HG02759 (cell line): ENCODE measurements around the gene EPB42.
"Not testable (repeated sequence)": the region's sequence is repeated elsewhere in the genome, so short reads cannot be mapped to it uniquely, and the experiment has no call there.

Source experiments
- ATAC-seq: cut with Tn5 transposase; IDR thresholded peaks from one replicate; pipeline ENCODE4 v1.9.1; 2021; ENCODE audit warnings: mild to moderate bottlenecking, moderate library complexity; ENCODE audit not compliant: unreplicated experiment

Gene EPB42

DNA sequence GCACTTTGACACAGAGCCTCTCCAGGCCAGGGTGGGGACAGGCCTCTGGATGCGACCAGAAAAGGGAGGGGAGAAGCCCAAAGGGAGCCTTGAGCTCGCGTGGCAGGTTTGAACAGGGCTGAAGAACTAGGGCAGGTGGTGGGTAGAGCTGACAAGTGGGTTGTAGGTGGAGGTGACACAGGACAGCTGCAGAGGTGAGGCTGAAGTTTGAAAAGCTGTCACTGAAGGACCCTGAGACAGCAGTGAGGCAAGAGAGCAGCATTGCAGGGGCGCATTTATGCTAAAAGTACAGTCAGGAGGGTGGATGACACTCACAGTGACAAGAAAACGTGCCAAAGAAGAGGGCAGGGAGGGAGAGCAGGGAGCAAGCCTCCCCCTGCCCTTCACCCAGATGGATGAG lies 21.8 kb upstream of the EPB42 start:
- no peak for ATAC-seq

DNA sequence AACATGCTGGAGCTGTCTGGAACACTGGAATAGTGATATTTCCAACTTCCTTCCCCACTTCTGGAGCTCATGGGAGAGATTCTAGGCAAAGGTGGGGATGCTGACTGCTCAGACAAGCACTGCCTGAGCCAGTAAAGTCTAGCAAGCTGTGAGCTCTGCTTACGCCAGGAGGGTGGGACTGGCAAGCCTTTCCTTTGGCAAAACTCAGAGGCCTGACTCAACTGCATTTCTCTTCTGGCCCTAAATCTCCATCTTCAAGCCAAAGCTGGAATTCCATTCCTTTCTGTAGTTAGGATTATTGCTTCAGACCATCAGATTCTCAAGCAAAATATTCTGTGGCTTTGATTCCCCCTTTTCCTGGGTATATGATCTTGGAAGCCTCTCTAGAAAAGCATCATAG lies 20.3 kb upstream of the EPB42 start:
- ATAC-seq: no peak

DNA sequence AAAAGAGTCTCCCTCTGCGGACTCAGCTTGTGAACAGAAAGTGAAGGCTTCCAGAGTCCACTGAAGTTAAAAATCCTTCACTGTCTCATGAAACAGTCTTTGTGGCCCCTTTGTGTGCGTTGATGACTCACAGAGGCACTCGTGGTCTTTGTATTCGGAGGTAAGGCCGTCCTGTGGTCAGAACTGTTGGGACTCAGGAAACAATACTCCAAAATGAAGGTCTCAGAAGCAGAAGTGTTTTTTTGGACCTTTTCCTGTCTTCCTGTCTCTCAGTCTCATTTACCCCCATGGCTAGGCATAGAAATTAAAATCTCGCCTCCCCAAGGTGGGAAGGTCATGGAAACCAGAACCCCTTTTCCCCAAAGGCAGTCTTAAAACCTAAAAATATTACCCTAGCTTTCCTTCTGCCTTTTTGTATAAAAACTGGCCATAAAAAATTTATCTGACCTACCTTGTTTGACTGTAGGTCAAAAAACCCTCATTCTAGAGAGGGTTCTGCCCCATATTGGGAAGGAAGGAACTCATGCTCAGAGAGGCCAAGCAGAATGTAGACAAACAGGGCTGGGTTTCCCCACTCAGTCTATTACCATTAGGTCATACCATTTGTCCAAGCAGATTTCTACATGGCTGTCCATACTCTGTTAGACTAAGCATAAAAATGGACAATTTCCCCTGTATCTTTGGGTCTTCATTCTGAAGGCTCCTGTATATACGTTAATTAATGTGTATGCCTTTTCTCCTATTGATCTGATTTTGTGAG lies 19.1 kb upstream of the EPB42 start:
- no peak for ATAC-seq

DNA sequence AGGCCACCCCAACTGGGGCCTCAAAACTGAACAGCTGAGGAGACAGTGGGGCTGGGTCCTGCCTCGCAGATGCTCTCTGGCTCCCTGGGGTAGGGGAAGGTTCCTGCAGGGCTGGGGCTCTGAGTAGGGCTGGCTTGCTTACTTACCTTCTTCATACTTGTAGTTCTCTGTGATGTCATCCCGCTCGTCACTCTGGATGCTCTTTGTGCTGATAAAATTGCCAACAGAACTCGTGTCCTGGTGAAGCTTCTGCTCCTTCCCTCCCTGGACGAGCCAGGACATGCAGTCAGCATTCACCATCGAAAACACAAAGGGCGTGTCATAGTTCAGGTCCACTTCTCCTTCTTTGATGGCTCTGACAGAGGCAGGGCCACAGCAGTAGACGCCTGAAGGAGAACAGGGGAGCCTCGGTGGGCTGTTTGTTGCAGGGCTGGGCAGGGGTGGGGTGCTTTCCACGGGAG lies 17.9 kb upstream of the EPB42 start:
- no peak for ATAC-seq

DNA sequence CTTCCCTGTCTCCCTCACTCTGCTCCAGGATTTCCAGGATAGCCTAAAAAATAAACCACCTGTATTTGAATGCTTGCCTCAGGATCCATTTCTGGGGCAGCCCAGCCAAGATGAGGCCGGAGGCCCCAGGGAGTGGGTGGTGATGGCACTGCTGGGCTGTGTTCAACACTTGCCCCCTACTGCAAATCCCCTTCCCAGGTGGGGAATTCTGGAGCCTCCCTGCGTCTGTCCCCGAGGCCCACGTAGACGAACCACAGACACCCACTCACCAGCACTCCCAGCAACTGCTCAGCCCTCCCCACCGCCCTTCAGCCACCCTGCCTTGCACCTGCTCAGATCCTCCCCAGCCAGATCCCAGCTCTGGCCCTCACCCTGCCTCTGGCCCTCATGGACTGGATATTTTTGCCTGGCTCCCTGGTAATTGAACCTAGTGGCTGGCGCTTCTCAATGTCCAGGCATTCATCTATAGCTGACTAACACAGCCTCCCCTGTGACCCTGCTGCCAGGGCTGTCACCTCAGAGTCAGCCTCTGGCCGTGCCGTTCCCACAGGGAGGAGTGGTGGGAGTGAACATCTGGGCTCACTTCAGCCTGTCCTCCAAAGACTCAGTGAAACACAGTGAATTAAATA lies 17.1 kb upstream of the EPB42 start:
- ATAC-seq: no peak

DNA sequence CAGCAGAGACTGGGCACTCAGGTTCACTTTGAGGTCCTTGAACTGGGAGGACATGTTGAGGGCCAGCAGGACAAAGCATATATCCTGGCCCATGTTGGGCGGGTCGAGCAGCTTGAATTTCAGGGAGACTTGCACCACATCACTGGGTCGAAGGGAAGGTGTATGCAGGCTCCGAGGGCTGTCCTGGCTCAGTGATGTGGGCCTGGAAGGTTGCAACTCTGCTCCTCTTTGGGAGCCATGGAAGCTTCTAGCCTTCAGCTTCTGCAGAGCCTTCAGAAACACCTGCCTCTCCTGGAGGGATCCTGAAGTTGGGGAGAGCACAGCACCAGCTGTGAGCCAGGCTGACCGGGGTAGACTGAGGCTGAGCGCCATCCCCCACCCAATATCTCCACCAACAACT lies 14.7 kb upstream of the EPB42 start:
- no peak for ATAC-seq

DNA sequence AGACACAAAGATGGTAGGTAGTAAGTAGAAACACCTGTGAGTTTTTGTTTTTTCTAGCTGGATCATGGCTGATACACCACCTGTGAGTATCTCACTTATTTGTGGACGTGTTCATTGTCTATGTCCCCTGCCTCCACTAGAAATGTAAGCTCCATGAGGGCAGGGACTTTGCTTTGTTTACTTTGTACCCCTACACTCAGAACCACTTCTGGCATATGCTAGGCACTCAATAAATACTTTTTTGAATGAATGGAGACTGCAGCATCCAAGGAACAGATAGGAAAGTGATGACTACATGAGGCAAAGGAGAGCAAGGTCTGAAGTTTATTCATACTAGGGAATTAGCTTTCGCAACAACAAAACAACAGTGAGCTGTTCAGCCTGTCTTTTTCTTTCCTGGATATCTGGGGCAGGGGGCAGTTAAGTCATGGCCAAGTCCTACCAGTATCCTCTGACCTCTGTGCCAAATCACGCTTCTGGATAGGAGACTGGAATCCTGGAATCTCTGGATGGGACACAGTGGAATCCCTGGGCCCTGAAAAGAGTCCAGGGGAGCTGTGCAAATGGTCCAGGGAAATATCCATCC lies 11.6 kb upstream of the EPB42 start:
- ATAC-seq: no peak

DNA sequence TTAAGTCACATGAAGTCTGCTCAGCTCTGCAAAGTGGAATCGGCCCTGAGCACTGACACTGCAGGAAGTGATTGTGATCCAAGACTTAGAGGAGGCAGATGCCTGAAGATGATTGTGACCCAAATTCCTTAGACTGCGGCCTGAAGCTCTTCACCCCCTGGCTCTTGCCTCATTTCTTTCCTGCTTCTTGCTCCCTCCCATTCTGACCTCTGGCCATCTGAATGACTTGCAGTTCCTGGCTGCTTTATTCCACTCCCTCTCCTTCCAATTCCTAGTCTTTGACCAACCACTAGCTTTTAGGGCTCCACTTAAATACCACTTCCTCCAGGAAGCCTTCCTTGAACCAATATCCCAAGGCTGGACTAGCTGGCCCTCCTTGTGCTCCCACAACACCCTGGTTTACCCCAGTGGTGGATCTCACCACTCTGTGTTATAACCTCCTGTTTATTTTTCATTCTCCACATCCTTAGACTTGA lies 9.9 kb upstream of the EPB42 start:
- no peak for ATAC-seq

DNA sequence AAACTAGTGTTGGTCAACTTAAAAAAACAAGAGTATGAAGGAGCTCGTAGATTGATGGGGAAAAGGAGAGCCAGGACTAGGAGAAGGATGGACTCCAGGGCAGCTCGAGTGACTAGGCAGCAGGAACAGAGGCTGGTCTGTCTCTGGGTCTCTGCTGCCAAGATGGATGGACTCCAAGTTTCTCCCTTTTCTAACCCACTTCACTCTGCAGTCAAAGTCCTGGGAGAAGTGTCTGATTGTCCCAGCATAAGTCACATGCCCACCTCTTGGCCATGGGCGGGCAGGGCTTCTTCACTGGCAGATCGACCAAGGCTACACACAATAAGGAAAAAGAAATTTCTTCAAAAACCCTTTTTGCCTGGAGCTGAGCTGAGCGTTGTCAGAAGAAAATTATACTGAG lies 9.2 kb upstream of the EPB42 start:
- no peak for ATAC-seq

DNA sequence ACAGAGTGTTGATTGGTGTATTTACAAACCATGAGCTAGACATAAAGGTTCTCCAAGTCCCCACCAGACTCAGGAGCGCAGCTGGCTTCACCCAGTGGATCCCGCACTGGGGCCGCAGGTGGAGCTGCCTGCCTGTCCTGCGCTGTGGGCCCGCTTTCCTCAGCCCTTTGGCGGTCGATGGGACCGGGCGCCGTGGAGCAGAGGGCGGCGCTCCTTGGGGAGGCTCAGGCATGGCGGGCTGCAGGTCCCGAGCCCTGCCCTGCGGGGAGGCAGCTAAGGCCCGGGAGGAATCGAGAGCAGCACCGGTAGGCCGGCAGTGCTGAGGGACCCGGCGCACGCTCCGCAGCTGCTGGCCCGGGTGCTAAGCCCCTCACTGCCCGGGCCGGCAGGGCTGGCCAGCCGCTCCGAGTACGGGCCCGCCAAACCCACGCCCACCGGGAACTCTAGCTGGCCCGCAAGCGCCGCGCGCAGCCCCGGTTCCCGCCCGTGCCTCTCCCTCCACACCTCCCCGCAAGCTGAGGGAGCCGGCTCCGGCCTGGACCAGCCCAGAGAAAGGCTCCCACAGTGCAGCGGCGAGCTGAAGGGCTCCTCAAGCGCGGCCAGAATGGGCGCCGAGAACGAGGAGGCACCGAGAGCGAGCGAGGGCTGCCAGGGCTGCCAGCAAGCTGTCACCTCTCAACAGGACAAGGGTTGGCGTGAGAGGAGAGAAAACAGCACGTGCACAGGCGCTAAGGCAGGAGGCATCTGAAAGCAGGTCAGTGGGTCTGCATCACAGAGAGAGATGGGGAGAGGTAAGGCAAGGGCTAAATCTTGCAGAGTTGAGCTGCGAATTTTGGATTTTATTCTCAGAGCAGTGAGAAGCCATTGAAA lies 5.9 kb upstream of the EPB42 start:
- no peak for ATAC-seq

DNA sequence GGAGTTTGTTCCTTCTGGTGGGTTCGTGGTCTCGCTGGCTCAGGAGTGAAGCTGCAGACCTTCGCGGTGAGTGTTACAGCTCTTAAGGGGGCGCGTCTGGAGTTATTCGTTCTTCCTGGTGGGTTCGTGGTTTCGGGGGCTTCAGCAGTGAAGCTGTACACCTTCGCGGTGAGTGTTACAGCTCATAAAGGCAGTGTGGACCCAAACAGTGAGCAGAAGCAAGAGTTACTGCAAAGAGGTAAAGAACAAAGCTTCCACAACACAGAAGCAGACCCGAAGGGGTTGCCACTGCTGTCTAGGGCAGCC lies 5.1 kb upstream of the EPB42 start:
- ATAC-seq: not testable (repeated sequence)

DNA sequence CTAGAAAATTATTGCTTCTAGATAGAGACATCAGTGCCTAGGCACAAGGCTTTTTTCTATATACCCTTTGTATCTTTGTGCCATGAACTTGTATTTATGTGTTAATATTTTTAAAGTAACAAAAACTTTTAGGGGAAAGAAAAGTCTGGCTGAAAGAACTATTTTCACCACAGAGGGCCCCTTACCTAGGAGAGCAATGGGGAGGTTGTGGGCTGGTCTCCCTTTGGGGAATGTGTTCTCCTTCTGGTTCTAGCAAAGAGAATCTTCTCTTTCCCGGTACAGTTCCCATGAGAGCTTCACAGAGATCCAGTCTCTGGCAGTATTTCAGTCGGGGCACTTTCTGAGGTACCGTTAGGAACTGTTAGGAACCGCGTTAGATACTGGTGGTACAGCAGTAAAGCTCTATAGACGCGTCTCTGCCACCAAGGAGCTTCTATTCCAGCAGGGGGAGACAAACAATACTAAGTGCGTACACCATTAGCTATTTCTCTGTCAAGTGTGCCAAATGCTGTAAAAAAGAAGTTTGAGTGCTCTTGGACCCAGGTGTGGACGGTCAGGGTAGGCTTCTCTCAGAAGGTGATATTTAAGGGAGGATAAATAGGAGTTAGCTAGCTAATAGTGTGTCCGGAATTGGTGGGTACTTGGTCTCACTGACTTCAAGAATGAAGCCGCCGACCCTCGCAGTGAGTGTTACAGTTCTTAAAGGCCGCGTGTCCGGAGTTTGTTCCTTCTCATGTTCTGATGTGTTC lies 4.6 kb upstream of the EPB42 start:
- ATAC-seq: no peak

DNA sequence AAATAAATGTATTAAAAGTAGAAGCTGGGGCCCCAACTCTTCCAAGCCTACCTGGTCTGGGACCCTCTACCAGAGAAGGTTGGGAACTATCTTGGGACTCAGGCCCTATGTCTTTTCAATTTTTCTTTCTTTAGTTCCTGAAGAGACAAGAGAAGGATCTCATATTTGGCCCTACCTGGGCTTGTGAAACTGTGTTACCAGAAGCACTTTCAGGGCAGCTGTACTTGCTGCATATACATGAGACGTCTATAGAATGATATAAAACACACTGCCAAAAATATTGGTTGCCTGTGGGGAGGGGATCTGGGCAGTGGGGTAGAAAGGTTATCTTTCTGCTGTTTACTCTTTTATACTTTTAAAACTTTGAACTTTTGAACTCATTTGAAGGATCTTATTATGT lies 604 bp upstream of the EPB42 start:
- ATAC-seq: no peak

DNA sequence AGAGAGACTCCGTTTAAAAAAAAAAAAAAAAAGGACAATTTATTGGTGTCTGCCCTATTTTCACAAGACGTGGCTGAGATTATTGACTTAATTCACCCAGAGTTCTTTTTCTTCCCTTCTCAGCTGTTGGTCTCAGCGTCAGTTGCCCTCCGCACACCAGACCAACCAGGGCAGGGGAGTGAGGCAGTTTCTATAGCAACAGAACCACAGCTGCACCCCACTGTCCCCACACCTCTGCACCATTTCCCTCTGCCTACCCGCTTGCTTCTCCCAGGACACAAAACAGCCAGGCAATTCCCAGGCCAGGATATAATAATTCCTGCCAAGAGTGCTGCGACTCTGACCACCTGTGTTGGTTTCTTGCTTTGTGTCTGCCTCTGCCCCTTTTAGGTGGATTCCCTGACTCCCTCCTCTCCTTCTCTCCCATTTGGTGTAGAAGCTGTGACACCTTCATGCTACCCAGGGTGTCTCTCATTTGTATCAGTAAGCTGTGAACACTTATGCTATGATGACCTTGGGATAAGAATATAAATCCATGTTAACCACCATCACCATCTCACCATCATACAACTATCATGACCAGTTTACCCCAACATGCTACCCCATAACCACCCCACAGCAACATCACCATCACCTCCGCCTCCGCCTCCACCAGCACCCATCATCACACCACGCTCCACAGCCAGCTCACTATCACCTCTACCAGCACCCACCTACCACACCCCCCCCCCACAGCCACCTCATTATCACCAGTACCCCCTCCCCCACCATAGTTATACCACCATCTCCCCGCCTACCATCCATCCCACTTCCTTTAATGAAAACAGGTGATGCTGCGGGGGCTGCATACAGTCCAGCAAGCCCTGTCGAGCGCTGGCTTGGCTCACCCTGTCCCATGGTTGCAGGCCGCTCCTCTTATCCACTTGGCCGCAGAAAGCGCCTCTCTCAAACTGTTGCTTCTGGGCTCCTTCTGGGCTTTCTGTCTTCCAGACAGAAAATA lies 589 bp downstream of the EPB42 start:
- no peak for ATAC-seq

DNA sequence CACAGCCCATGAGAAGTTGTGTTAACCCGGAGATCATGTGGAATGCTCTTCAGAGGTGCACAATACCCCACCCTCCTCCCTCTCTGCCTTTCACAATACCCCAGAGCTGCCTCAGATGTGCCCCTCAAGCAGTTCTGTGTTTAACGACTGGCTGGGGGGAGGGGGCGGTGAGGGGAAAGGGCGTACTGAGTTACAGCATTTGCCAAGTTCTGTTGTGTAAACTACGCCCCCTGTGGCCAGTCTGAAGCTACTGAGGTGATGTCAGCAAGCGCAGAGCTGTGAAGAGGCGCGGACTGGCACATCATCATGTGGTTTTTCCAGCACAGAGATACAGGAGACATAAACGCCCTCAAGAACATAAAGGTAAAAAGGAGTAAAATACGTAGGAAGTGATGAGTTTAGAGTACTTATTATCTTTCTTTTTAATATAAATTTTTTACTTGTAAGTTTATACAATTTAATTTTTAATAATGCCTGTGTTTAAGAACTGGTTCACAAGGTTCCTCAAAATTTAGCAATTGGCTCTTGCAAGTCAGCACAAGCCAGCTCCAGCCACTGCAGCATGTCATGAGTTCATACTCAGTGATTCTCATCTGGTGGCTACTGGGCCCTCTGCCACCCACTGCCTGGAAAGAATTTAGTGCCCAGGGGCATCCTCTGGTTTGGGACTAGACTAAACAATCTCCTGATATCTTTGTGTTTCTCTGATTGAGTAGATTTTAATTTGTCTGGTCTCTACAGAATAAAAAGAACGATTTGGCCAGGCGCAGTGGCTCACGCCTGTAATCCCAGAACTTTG lies 1.7 kb downstream of the EPB42 start:
- ATAC-seq: no peak

DNA sequence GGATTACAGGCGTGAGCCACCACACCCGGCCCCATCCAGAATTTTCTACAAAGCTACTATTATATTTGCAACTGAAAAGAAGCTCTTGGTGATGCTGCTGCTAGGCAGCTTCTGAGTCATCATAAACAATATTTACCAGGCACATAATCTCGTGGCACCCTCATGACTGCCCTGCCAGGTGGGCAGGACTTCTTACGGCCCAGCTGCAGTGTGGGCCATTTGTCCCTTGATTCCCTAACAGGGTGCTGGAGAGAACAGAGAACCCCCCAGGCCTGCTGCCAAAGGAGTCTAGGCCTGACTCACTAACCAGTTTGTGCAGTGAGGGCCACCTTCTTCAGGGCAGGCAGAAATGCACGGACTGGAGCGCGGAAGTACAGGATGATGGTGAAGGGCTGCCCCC lies 4.9 kb downstream of the EPB42 start:
- no peak for ATAC-seq

DNA sequence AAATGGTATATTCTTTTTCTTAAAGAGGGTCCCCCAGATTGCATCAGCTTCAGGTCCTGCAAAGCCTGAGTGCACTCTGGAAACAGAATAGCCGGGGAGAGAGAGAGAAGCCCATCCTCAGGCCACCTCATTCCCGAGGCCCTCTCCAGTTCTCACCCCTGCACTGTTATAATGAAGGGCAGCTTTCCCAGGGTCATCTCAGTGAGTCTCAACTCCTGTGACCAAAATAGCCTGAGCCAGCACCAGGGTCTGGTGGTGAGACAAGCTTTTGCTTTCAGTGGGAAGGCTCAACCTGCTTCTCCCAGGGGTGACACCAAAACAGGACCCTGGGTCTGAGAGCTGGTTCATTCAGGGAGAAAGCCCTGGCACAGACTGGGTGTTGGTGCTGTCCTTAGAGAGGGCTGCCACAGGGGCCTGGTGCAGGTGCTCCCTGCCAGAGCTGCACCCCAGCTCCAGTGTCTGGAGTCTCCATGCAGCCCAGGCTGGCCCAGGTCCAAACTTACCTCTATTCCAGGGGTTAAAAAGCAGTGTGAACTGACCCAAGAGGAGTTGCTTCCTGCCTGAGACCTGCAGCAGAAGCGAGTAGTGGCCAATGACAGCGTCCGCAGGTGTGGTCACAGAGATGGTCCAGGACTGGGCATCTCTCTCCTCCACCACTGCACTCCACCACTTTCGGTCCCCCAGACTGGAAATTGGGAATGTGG lies 6.1 kb downstream of the EPB42 start:
- ATAC-seq: no peak

DNA sequence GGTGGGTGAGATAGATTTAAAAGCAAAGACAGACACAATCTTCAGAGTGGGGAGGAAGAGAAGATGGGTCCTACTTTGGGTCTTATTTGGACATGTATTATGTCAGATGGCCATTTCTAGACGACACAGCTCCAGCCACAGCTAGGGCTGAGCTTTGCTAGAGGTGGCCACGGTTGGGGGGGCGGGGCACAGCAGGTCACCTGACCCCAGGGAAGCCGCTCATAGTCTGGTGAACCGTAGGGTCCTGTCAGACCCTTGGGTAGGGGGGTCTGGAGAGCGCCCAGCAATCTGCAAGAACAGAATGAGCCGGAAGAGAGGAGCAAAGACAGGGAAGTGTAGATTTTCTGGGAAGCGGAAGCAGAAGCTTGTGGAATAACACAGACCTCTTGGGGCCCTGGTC lies 6.6 kb downstream of the EPB42 start:
- ATAC-seq: no peak
